ENCODE data around the gene LLGL2.

GRCh38 chr17:75555679-75556153 is 30.2 kb downstream of the LLGL2 start:
- TF ChIP-seq EP300 (IDR thresholded peaks at IDR 0.05) = no peak
- no peak for TF ChIP-seq CTCF (IDR thresholded peaks at IDR 0.05)
- TF ChIP-seq POLR2A (IDR thresholded peaks at IDR 0.05; ENCODE audit: low read depth) = no peak
